Testis (tissue), 2 donors: Measurements from ENCODE around the gene HMCN2.

Source experiments
- CTCF ChIP-seq, 3 experiments: fragments of 450-650 bp in 2 of 3; fragments of 200-600 bp in 1 of 3; sonication (generic) in 1 of 3; IDR thresholded peaks; one replicate each; pipeline ENCODE4 v1.5.1; 2016 to 2019; ENCODE audit warnings: antibody characterized with exemption in 3 of 3, mild to moderate bottlenecking in 2 of 3, moderate library complexity in 1 of 3
- POLR2A ChIP-seq: fragments of 450-650 bp; IDR thresholded peaks from one replicate; pipeline ENCODE4 v1.6.1; 2017; ENCODE audit warnings: antibody characterized with exemption, mild to moderate bottlenecking, moderate library complexity

GRCh38 chr9:130295431-130295830, 29.9 kb downstream of the HMCN2 start:
- no peak for TF ChIP-seq CTCF (IDR thresholded peaks at IDR 0.05)
- no peak for TF ChIP-seq POLR2A
